ENCODE measurements around the gene HPDL. TPM values are rescaled to one million over a fixed set of nuclear protein-coding genes. Genes with fewer than 3 reads are reported as not detected.

The HPDL gene
- polyA plus RNA-seq, 1 experiment: 0.22 TPM

DNA sequence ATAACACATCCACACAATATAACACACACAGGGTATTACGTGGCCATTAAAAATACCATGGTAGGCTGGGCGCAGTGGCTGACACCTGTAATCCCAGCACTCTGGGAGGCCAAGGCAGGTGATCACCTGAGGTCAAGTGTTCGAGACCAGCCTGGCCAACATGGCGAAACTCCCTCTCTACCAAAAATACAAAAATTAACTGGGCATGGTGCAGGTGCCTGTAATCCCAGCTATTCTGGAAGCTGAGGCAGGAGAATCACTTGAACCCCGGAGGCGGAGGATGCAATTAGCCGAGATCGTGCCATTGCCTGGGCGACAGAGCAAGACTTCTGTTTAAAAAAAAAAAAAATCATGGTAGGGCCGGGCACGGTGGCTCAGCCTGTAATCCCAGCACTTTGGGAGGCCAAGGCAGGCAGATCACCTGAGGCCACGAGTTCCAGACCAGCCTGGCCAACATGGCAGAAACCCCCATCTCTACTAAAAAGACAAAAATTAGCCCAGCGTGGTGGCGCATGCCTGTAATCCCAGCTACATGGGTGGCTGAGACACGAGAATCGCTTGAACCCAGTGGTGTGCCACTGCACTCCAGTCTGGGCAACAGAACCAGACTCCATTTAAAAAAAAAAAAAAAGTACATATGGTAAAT is 24.1 kb upstream of the HPDL start:
- peak overlapping the region; percentile 61 for H3K4me3 ChIP-seq (ENCODE audit: low read depth, low read length)
- POLR2A ChIA-PET: interaction anchor here (0.7 to 2.0 kb wide), 5 partner anchors 30 to 559 kb away, joined by 4 to 38 read pairs (median 8); partner anchors contain the start of genes HECTD3, PRDX1 and UROD

DNA sequence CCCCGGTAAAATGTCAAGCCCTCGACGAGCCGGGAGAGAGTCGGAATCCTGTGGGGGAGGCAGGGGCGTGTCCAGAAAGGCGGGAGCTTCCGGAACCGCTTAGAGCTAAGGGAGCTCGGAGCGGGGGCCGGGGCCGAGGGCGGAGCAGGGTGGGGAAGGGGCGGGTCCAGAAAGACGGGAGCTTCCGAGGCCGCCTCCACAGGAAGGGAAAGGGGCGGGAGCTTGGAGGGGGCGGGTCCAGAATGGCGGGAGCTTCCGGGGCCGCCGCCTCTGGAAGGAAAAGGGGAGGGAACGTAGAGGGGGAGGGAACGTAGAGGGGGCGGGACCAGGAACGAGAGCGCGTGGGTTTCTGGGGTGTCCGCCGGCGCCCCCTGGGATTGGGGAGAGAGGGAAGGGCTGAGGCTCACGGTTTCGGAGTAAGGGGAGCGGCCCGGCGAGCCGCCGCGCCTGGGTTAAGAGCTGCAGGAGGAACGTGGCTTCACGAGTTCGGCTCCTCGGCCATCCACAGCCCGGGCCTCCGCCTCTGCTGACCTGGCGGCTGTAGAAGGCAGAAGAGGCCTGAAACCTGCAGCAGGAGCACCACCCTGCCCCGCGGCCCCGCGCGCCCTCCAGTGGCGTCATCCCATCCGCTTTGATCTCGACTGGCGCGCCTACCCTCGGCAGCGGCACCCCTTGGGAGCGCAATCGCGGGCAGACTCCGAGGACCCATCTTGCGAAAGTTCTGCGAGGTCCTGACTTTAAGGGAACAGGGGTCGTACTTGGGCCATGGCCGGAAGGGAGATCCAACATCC is 23.0 kb upstream of the HPDL start:
- ChIA-PET CTCF (interaction anchor here (0.6 to 13.9 kb wide), 56 partner anchors 9 to 1503 kb away, joined by 3 to 616 read pairs (median 4); partner anchors contain the start of genes AKR1A1, EIF2B3, HECTD3 and HPDL), POLR2A (interaction anchor here (0.6 to 2.0 kb wide), 19 partner anchors 36 to 1708 kb away, joined by 3 to 38 read pairs (median 5); partner anchors contain the start of genes CCDC163, HECTD3, MMACHC and MUTYH)
- H3K4me3 ChIP-seq (ENCODE audit: low read depth, low read length): peak overlapping the region; percentile 78
- H3K27ac ChIP-seq (ENCODE audit: low read depth, low read length): peak overlapping the region; percentile 86
- TF ChIP-seq, protein P1, sequence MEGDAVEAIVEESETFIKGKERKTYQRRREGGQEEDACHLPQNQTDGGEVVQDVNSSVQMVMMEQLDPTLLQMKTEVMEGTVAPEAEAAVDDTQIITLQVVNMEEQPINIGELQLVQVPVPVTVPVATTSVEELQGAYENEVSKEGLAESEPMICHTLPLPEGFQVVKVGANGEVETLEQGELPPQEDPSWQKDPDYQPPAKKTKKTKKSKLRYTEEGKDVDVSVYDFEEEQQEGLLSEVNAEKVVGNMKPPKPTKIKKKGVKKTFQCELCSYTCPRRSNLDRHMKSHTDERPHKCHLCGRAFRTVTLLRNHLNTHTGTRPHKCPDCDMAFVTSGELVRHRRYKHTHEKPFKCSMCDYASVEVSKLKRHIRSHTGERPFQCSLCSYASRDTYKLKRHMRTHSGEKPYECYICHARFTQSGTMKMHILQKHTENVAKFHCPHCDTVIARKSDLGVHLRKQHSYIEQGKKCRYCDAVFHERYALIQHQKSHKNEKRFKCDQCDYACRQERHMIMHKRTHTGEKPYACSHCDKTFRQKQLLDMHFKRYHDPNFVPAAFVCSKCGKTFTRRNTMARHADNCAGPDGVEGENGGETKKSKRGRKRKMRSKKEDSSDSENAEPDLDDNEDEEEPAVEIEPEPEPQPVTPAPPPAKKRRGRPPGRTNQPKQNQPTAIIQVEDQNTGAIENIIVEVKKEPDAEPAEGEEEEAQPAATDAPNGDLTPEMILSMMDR (IDR thresholded peaks at IDR 0.05; ENCODE audit: low read depth, low read length): peak; percentile 69
- no peaks in the 10 kb centered on the region for H3K27me3 ChIP-seq (ENCODE audit: control insufficient read depth, insufficient read depth, low read length)
- H3K9me3 ChIP-seq (ENCODE audit: control insufficient read depth, insufficient read depth, low read length): no peaks in the 10 kb centered on the region; the same call in 1 of the 2 replicates
- peak; percentile 93 for DNase-seq (ENCODE audit: low read depth, low spot score)

More for the DNA sequence above, 24.1 kb upstream of the HPDL start:
- no peaks in the 10 kb centered on the region for H3K27me3 ChIP-seq (ENCODE audit: control insufficient read depth, insufficient read depth, low read length)
- TF ChIP-seq, protein P1 (IDR thresholded peaks at IDR 0.05; ENCODE audit: low read depth, low read length): no peak
- H3K27ac ChIP-seq (ENCODE audit: low read depth, low read length): no peak overlapping the region
- H3K9me3 ChIP-seq (ENCODE audit: control insufficient read depth, insufficient read depth, low read length): no peaks in the 10 kb centered on the region; the same call in 1 of the 2 replicates
- no peak for DNase-seq (ENCODE audit: low read depth, low spot score)
- CTCF ChIA-PET: interaction anchor here (0.6 to 13.9 kb wide), 11 partner anchors 10 to 571 kb away, joined by 3 to 616 read pairs (median 7); partner anchors contain the start of genes HECTD3, HPDL, MUTYH and TOE1

DNA sequence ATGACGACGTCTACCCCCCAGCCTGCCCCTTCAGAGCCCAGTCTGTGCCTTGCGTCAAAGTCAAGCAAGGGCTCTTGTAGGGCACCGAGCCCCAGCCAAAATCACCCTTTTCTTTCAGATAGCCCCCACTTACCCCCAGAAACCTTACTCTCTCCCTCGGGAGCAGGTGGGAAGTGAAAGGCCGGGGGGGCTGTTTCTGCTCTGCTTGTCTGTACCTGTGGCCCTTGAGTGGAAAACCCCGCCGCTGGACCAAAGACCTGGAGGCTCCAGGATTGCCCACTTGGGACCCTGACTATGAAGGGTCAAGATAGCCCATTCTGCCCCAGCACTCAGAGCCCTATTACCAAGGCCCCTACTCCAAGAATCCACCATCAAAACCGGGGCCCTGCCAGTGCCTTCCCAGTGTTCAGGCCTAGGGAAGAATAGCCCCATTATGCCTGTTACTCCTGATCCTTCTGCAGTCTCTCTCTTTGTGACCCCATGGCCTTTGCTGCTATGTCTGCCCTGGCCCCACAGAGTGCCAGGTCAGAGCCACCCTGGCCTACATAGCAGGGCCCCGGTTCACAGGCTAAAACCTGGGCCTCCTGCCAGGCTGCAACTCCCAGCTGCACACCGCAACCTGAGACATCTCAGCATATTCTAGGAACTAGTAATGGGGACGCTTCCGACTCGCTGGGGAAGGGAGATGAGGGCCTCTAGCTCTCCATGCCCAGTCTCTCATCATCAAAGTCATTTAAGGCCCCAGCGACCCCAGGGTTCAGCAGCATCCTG is 22.2 kb upstream of the HPDL start:
- DNase-seq (ENCODE audit: low read depth, low spot score): no peak
- peak overlapping the region; percentile 82 for H3K27ac ChIP-seq (ENCODE audit: low read depth, low read length)
- H3K27me3 ChIP-seq (ENCODE audit: control insufficient read depth, insufficient read depth, low read length): no peaks in the 10 kb centered on the region
- CTCF ChIA-PET: interaction anchor here (1.1 to 13.9 kb wide), 16 partner anchors 10 to 318 kb away, joined by 3 to 616 read pairs (median 8); partner anchors contain the start of genes EIF2B3, HECTD3, MUTYH and TOE1
- TF ChIP-seq, protein P1 (IDR thresholded peaks at IDR 0.05; ENCODE audit: low read depth, low read length): no peak
- H3K4me3 ChIP-seq (ENCODE audit: low read depth, low read length): peak overlapping the region; percentile 78
- POLR2A ChIA-PET: interaction anchor here (1.2 to 2.0 kb wide), 5 partner anchors 36 to 292 kb away, joined by 5 to 38 read pairs (median 23); partner anchors contain the start of genes HECTD3, MUTYH, PRDX1 and TOE1
- H3K9me3 ChIP-seq (ENCODE audit: control insufficient read depth, insufficient read depth, low read length): no peaks in the 10 kb centered on the region; the same call in 1 of the 2 replicates

DNA sequence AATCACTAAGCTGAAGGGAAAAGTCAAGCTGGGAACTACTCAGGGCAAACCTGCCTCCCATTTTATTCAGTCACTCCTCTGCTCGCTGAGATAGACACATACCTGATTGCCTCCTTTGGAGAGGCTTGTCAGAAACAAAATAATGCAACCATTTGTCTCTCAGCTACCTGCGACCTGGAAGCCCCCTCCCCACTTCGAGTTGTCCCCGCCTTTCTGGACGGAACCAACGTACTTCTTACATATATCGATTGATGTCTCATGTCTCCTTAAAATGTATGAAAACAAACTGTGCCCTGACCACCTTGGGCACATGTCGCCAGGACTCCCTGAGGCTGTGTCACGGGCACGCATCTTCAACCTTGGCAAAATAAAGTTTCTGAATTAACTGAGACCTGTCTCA is 21.5 kb upstream of the HPDL start:
- no peak for DNase-seq (ENCODE audit: low read depth, low spot score)
- ChIA-PET POLR2A (no interaction called here), CTCF (interaction anchor here (2.2 to 4.3 kb wide), 2 partner anchors 287 to 291 kb away, joined by 13 to 22 read pairs; no protein-coding TSS in a partner anchor)
- Histone ChIP-seq H3K27me3 (ENCODE audit: control insufficient read depth, insufficient read depth, low read length) (no peaks in the 10 kb centered on the region), H3K27ac (ENCODE audit: low read depth, low read length) (no peak overlapping the region), H3K9me3 (ENCODE audit: control insufficient read depth, insufficient read depth, low read length) (no peaks in the 10 kb centered on the region; the same call in 1 of the 2 replicates), H3K4me3 (ENCODE audit: low read depth, low read length) (no peak overlapping the region)
- TF ChIP-seq, protein P1 (IDR thresholded peaks at IDR 0.05; ENCODE audit: low read depth, low read length): no peak

All from AG04450 (cell line).